Osteoblast (primary cell): ENCODE results near the gene SH3YL1. TPM values are rescaled to one million over a fixed set of nuclear protein-coding genes. Genes with fewer than 3 reads are reported as not detected.

ENCODE experiments used
- DNase-seq: peaks from one replicate; pipeline ENCODE4 v3.0.0; 2011; ENCODE audit warnings: low spot score, mixed read lengths; ENCODE audit not compliant: insufficient read length; ENCODE audit errors: missing footprints
- H2AFZ ChIP-seq: 2 replicates; pipeline ENCODE4 v1.6.0; 2011; ENCODE audit warnings: mild to moderate bottlenecking, low read length
- H3K27ac ChIP-seq: 2 replicates; pipeline ENCODE4 v1.5.1; 2011; ENCODE audit warnings: mild to moderate bottlenecking, low read depth, low read length, moderate library complexity
- H3K27me3 ChIP-seq: 2 replicates; pipeline ENCODE4 v1.6.0; 2012; ENCODE audit warnings: mild to moderate bottlenecking, control low read depth, inconsistent platforms, low read length, moderate library complexity; ENCODE audit not compliant: insufficient read depth
- H3K36me3 ChIP-seq: 2 replicates; pipeline ENCODE4 v1.5.1; 2011; ENCODE audit warnings: mild to moderate bottlenecking, low read length, control low read depth, moderate library complexity; ENCODE audit not compliant: insufficient read depth
- H3K4me1 ChIP-seq: 2 replicates; pipeline ENCODE4 v1.5.1; 2011; ENCODE audit warnings: mild to moderate bottlenecking, low read length, control low read depth, moderate library complexity; ENCODE audit not compliant: insufficient read depth
- H3K4me2 ChIP-seq: 2 replicates; pipeline ENCODE4 v1.6.0; 2011; ENCODE audit warnings: mild to moderate bottlenecking, low read length; ENCODE audit not compliant: insufficient read depth
- H3K4me3 ChIP-seq: fragments of 200-600 bp; sonication (generic); 3 replicates; pipeline ENCODE4 v1.5.1; 2012; ENCODE audit warnings: mild to moderate bottlenecking, low read length, inconsistent platforms; ENCODE audit not compliant: insufficient read depth
- H3K79me2 ChIP-seq: 2 replicates; pipeline ENCODE4 v1.6.0; 2012; ENCODE audit warnings: mild to moderate bottlenecking, low read length, control low read depth, inconsistent platforms; ENCODE audit not compliant: insufficient read depth
- H3K9me3 ChIP-seq: 2 replicates; pipeline ENCODE4 v1.5.1; 2011; ENCODE audit warnings: low read depth, low read length, control low read depth
- H4K20me1 ChIP-seq: 2 replicates; pipeline ENCODE4 v1.6.0; 2012; ENCODE audit warnings: mild to moderate bottlenecking, low read length, control low read depth; ENCODE audit not compliant: insufficient read depth
- CTCF ChIP-seq: IDR thresholded peaks from 2 replicates; pipeline ENCODE4 v1.5.1; 2011; ENCODE audit warnings: mild to moderate bottlenecking, low read depth, low read length, moderate library complexity; ENCODE audit errors: extremely low read depth
- total RNA-seq: library from RNA; depleted of rRNA; stranded (reverse); fragments of >200 nt; gene quantifications from 2 replicates; pipeline ENCODE4 v1.2.3, GENCODE V29; 2012

Gene SH3YL1
- total RNA-seq, 1 donor = 52.1 TPM

- Histone ChIP-seq H3K27me3 (no peaks in the 10 kb centered on the region), H3K4me2 (no peak overlapping the region), H3K9me3 (no peaks in the 10 kb centered on the region), H2AFZ (no peak overlapping the region), H3K4me3 (no peak overlapping the region), H3K4me1 (no peaks in the 10 kb centered on the region), H3K79me2 (no peaks in the 10 kb centered on the region), H3K36me3 (no peaks in the 10 kb centered on the region), H3K27ac (no peak overlapping the region), H4K20me1 (no peaks in the 10 kb centered on the region)
- no peak for TF ChIP-seq CTCF
- no peak for DNase-seq
Observed at GRCh38 chr2:169741-170140, 94.1 kb downstream of the SH3YL1 start.

Other genes starting within 250 kb of the SH3YL1 start
- not detected in 2 replicates for gene FAM110C, start 217.5 kb downstream of the SH3YL1 start, total RNA-seq
- gene ACP1, start 915 bp upstream of the SH3YL1 start, total RNA-seq = 80.0 and 85.7 TPM in 2 replicates
- gene ALKAL2, start 24.1 kb upstream of the SH3YL1 start, total RNA-seq = not detected in 2 replicates